Activated gamma-delta T cell treated with anti-CD3 and anti-CD28 coated beads, Interleukin-2, amount 50 U/mL, for 16 hours (primary cell): Measurements from ENCODE around the gene TRIM72.
"Not testable (repeated sequence)": the region's sequence is repeated elsewhere in the genome, so short reads cannot be mapped to it uniquely, and the experiment has no call there.

Experiments used
- DNase-seq: peaks from one replicate; pipeline ENCODE4 v3.0.0-alpha.2; 2020; ENCODE audit warnings: low read depth

The TRIM72 gene

GRCh38 chr16:31190818-31191444, 23.0 kb upstream of the TRIM72 start:
- DNase-seq, result no peak

DNA sequence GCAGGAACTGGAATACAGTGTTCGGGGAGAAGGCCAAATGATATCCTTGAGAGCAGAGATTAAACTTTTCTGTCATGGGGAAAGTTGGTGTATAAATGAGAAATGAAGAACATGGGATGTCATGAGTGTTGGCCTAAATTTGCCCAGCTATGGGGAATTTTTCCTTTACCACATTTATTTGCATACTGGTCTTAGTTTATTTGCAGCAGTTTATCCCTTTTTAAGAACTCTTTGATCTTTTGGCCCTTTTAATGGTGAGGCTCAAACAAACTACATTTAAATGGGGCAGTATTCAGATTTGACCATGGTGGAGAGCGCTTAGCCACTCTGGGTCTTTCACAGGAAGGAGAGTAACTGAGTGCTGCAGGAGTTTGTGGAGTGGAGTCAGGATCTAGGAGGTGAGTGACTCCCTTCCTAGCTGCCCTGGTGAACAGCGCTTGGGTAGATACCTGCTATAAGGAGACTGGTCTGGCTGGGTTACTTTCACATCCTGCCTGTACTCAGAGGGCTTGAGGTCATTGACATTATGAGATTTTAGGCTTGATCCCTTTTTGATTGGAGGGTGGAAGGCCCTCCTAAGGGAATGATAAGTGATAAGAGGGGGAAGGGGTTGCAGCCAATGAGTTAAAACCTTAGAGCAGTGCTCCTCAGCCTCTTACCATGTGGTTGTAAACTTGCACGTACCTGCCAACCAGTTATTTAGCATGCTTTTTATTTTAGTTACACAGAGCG, 22.1 kb upstream of the TRIM72 start:
- no peak for DNase-seq

DNA sequence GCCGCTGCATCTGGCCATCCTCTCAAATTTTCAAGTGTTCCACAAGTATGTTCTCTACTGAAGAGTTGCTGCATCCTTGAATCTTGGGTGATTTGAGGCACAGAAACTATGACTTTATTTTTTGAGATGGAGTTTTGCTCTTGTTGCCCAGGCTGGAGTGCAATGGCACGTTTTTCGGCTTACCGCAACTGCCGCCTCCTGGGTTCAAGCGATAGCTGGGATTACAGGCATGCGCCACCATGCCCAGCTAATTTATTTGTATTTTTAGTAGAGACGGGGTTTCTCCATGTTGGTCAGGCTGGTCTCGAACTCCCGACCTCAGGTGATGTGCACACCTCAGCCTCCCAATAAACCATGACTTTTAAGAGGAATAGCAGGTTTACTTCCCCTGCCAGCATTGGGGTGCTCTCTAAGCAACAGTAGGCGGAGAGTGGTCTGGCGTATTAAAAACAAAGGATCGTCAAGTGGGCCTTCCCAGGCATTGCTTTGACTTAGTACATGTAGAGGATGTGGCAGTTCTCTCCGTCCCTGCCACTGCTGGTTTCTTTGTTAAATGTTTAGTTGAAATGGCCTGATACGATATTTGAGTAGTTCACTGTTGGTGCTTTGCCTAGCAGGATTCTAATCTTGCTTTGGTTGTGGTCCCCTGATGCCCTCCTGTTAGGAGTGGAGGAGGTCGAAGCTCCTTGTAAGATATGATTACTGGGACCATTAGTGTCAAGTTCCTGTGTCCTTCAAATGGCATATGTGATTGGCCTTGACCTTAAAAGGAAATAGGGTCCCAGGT, 20.9 kb upstream of the TRIM72 start:
- no peak for DNase-seq

GRCh38 chr16:31193874-31194273, 20.0 kb upstream of the TRIM72 start:
- DNase-seq, result no peak

DNA sequence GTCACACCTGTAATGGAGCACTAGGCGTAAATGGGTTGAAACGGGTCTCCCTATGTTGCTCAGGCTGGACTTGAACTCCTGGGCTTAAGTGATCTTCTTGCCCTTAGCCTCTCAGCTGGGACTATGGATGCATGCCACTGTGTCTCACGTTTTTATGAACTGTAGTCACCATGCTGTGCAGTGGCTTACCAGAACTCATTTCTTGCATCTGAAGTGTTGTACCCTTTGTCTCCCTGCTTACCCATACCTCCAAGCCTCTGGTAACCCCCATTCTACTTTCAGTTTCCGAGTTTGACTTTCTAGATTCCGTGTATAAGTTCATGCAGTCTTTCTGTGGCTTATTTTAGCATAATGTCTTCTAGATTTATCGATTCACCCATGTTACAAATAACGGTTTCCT, 19.0 kb upstream of the TRIM72 start:
- no peak for DNase-seq

- not testable (repeated sequence) for DNase-seq
These were observed 18.1 kb upstream of the TRIM72 start for GRCh38 chr16:31195861-31196260.

DNA sequence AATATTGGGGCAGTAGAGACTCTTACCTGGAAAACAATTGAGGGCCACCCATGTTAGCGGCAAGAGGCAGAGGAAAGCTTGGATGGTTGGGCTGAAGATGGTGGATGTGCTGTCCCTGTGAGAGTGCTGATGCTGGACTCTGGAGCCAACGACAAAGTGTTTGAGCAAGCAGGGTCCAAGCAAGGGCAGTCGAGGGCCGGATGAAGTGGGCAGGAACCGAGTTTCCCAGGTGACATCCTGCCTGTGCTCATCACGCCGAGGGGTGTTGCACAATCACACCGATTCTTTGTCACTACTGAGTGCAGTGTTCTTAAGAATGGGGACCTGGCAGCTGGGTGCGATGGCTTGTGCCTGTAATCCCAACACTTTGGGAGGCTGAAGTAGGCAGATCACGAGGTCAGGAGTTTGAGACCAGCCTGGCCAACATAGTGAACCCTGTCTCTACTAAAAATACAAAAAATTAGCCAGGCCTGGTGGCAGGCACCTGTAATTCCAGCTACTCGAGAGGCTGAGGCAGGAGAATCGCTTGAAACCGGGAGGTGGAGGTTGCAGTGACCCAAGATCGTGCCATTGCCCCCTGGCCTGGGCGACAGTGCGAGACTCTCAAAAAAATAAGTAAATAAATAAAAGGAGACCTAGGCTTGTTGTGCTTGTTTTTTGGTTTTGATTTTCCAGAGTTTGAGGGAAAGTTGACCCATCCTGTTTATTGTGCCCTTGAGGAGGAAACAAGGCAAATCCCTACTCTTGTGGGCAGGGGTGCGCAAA, 17.4 kb upstream of the TRIM72 start:
- no peak for DNase-seq

DNA sequence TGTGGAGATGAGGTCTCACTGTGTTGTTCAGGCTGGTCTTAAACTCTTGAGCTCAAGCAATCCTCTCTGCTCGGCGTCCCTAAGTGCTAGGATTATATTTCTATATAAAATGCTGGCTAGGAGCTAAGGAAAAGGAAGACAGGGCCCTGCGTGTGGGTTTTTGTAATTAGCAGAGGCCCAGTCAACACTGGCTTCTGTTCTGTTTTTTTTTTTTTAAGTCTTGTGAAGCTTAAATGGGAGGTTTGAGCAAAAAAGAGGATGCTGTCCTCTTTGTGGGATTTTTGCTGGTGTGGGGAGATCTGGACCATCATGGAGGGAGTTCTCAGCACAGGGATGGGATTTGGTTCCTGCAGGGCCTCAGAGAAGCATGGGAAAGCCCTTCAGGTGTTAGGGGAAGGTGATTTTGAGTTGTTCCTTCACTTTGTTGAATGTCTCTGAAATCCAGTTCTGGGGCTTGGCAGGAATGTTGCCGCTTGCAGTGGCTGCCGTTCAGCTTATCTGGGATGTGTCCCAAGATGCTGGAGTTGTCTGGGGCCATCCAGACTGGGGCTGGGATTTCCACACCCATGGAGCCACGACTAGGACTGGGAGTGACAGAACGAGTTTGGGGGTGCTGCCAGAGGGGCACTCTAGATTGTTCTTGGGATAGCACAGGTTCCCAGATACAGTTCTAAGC, 15.6 kb upstream of the TRIM72 start:
- DNase-seq, result no peak

DNA sequence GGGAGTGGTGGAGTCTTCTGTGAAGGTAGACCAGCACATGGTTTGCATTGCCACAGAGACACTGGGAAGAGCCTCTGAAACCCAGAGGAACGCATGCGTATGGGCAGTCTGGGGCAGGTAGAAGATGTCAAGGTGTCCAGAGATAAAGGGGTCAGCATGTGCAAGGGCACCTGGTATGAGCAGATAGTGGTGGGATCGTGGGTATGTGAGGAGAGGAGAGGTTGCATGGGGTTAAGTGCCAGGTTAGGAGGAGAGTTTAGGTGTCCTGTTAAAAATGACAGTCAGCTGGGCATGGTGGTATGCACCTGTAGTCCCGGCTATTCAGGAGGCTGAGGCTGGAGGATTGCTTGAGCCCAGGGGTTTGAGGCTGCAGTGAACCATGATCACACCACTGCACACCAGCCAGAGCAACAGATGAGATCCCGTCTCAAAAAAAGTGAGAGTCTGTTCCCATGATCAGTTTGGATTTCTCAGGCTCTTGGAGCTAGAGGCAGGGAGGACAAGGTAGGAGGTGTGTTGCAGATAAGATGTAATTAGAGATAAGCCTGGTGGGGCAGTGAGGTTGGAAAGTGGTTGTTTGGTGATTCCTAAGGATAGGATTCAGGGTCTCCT, 14.4 kb upstream of the TRIM72 start:
- DNase-seq, result no peak

GRCh38 chr16:31200111-31200510, 13.8 kb upstream of the TRIM72 start:
- not testable (repeated sequence) for DNase-seq

- no peak for DNase-seq
These were observed 12.9 kb upstream of the TRIM72 start for GRCh38 chr16:31200821-31201568.

DNA sequence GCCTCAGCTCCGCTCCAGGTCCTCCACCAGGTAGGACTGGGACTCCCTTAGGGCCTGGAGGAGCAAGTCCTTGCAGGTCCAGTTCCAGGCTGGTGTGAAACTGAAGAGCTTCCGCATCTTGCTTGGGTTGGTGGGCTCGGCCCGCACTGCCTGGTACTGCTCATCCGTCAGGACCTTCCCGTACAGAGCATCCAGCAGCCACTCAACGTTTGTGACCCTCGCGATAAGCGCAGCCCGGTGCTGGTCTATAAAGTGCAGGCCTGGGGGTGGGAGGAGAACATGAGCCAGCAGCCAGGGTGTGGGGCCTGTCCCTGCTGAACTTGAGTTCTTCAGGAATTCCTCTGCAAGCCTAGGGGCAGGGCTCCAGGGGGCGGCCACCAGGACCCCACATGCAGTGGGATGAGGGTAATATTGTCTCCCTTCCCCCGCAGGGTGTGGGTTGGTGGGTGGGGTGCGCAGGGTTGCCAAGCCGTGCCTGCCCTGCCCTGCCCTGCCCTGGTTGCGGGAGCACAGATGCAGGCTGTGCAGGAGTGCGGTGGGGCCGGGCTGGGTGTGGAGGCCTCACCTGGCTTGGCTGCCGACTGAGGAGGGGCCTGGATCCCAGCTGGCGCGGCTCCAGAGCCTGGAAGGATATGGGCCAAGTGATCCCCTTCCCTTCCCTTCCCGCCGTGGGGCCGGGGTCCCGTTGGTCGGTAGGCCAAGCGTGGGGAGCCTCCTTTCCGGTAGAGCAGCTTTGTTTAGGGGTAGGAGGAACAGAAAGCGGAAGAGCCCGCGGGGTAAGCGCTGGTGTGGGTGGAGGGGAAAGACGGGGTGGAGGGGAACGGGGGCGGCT, 12.1 kb upstream of the TRIM72 start:
- DNase-seq, result no peak

DNA sequence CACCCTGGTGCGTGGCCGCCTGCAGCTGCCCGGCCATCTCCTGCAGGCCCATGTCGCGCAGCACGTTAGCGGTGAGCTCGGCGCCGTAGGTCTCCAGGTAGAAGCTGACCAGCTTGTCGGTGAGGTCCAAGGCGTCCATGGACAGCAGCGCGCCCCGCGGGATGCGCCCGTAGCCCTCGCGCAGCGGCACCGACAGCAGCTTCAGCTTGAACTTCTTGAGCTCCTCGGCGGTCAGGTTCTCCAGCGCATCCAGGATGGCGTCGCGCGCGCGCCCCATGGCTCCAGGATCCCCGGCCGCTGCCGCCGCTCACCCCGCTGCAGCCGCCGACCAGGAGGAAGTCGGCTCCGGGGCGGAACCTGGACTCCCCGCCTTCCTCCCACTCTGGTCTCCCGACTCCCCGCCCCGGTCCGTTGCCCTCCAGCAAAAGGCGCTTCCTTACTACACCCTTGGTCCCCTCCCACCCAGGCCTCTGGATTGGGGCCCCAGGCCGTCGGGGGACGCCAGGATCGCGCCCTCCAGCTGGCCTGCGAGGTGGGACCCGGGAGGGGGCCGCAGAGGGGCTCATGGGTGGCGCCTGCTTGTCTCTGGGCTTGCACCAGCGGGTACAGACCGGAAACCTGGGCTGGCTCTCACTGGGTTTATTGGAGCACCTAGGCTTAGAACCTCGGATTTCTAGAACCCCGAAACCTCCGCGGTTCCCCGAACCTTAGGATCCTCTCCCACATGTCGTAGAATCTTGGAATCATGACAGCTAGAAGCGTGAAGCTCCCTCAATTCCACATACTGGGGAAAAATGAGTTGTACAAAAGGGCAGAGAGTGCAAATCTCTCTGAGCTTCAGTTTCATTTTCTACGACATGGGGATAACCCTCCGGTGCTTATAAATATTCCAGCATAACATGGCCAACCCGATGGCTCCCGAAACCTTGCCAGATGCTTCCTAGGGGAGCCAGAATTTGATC, 11.2 kb upstream of the TRIM72 start, which contains the start of gene PYCARD:
PYCARD (minus strand) TSS at position 347 of the 962 bp plus-strand sequence; CDS start at position 277, 70 bp downstream.
- DNase-seq, result no peak

DNA sequence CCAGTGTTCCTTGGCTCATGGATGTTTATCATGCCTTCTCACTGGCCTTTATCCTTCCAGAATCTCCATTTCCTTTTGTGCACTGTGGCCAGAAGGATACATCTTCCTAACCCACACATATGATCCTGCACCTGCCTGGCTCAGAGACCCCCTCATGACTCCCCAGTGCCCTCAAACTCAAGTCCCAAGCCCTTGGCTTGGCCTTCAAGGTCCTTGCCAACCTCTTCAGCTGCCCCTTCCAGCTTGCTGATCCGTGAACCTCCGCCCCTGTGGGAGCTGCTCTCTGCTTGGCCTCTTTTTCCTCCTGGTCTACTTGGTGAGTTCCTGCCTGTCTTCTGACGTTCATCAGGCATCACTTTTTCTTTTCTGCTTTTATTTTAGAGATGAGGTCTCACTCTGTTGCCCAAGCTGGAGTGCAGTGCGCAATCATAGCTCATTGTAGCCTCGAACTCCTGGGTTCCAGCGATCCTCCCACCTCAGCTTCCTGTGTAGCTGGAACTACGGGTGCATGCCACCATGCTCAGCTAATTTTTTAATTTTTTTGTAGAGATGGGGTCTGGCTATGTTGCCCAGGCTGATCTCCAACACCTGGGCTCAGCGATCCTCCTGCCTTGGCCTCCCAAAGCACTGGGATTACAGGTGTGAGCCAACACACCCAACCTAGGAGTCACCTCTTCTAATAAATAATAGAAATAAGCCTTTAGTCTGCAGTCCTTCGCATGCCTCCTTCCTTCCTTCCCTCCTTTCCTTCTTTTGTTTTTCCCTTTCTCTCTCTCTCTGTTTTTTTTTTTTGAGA, 8.8 kb upstream of the TRIM72 start:
- no peak for DNase-seq

- DNase-seq, result no peak
These were observed 7.1 kb upstream of the TRIM72 start for GRCh38 chr16:31206776-31207175.

GRCh38 chr16:31213342-31213741, 577 bp upstream of the TRIM72 start:
- no peak for DNase-seq

DNA sequence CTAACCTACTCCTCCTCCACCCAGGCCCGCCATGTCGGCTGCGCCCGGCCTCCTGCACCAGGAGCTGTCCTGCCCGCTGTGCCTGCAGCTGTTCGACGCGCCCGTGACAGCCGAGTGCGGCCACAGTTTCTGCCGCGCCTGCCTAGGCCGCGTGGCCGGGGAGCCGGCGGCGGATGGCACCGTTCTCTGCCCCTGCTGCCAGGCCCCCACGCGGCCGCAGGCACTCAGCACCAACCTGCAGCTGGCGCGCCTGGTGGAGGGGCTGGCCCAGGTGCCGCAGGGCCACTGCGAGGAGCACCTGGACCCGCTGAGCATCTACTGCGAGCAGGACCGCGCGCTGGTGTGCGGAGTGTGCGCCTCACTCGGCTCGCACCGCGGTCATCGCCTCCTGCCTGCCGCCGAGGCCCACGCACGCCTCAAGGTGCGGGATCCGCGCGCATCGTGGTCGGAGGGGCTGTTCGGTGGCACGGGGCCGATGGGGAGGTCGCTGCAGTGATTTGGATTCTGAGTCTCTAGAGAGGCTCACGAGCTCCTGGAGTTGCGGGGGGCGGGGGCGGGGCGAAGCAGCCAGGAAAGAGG, 878 bp downstream of the TRIM72 start:
- no peak for DNase-seq
